ENCODE measurements around the gene CNTNAP2.

Gene CNTNAP2

DNA sequence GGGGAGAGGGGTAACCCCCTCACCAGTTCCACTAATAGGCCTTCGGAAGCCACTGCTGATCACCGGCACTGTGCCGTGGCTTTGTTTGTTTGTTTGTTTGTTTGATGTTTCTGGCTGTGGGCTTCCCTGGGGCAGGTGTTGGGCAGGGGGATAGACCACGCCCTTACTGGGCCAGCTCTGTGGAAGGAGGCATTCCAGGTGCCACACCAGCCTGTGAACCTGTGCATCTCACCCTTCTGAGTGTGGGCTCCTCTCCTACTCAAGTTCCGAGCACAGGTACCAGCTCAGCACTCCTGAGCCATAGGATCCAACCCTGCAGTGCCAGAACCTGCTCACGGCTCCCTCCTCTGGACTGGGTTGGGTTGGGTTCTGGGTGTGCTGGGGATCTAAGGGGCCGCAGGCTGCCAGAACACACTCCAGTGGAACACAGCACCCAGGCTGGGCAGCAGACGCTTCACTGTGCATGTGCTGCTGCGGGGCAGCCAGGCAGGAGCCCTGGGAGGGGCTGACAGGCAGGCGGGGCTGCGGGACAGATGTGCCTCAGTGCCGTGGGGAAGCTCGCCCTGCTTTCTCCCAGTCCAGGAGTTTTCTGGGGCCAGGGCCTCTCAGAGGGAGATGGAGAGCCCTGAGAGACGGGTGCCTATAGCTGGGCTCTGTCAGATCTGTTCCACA lies 1053.9 kb downstream of the CNTNAP2 start:
- DNase-seq, result no peak

DNA sequence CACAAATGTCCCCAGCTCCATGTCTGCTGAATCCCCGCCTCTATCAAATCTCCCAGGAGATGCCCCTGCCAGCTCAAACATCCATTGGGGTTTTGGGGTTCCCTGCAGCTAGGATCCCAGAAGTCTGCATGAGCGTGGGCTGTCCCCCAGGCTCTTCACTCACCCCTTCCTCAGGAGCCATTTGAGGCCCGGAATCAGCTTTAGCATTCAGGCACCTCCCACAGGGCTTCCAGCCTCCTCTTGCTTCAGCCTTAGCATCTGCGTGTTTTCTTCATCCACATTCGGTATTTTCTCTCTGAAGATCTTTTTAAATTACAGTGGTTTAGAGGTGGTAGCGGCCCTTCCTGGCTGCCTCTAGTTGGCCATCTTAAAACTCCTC lies 1054.4 kb downstream of the CNTNAP2 start:
- no peak for DNase-seq

DNA sequence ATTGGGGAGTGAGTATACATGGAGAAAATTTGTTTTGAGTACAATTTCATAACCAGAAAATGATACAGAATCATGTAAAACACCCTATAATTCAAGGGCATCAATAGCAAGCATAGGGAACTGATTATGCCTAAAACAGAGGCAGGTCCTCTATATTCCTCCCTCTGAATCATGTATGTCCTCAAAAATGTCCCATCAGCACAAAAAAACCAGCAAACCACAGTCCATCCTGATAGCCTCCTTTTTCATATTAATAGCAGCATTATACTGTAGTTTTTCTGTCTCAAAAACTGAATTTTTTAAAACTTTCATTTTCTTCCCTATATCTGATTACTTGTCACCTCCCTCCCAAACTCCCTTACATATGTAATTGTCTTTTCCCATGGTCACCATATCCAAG lies 1057.3 kb downstream of the CNTNAP2 start:
- DNase-seq, result no peak

DNA sequence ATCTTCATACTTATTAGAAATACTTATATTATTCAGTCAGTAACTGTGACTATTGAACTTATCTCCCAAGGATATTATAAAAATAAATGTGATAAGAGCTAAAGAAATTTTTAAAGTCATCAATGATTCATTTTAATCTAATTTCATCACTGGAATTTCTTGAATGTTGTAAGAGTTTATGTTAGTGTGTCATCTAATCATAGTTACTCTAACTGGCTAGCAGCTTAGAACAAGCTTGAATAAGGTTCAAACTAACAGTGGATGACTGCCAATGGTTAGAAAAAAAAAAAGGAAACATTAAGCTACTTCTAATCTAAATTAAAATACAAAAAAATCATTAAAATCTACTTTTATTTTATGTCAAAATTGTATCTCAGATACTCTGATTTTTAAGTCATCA lies 1066.3 kb downstream of the CNTNAP2 start:
- no peak for DNase-seq

DNA sequence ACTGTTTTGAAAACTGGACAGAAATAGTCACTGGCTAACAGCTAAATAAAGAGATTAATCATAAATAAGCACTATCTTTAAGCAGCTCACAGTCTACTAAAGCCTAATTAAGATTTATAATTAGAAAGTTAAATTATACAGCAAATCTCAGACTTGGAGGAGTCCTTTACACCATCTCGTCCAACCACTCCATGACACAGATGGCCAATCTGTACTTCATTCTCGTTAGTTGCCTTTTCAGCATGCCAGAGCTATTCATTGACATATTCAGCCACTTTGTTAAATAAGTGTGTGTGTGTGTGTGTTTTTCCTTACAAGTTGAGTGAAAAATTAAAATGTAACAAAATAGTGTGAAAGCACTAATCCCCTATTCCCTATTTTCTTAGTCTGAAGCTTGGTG lies 1066.7 kb downstream of the CNTNAP2 start:
- DNase-seq, result no peak

DNA sequence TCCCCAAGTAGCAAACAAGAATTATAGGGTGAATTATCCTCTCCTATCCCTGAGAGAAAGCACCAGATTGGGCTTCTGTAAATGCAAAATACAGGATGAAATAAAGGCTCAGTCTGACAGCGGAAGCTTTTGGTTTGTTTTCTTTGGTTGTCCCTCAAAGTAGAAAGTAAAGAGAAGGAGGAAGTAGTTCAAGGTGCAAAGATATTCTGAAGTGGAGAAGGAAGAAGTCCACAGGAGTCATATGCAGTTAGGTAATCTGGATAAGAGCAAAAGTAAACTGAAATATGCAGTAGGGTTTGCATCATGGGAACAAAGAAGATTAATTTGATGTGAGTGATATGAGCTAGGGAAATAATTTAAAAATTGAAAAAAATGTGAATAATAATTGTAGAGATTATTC lies 1071.9 kb downstream of the CNTNAP2 start:
- no peak for DNase-seq

DNA sequence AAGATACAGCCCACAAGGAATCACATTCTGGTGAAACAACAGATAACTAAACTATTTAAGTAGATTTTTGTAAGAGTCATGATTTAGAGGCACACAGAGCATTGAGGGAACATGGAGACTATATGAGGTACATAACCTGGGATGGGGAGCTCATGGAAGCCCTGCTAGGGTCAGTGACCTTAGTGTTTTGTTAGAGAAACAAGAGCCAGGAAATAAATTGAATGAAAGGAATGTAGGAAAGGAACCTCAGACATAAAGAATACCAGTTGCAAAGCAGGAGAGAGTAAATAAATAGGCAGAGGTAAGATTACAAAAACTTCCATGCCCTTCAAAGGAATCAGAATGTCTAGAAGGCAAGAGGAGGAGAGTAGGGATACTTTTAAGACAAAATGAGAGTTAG lies 1076.9 kb downstream of the CNTNAP2 start:
- no peak for DNase-seq

DNA sequence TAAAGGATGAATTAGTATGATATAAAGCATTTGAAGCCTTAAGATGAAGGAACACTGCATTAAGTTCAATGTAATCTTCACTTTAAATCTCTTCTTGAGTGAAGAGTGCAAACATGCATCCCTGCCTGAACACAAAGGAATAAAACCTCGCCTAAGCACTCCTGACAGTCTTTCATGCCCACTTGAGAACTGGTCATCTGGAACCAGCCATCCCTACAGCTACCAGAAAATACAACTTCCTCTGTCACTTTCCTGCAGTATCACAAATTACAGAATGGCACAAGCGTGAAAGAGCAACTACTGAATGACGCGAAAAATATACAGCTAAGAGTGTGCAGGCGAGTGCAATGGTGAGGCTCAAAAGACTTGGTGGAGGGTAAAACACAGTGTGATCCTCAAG lies 1079.9 kb downstream of the CNTNAP2 start:
- no peak for DNase-seq

DNA sequence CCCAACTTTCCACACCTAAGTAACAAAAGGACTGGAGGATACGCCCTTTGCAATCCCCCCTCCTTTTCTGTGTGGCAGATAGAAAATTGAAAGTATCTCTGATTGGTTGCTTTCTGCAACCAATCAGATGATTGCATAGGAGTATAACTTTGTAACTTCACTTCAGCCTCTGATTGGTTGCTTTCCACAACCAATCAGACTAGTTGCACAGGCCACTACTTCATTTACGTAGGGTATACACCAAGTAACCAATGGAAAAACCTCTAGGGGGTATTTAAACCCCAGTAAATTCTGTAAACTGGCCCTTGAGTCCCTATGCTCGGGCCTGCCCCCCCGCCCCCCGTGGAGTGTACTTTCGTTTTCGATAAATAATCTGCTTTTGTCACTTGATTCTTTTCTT lies 1080.4 kb downstream of the CNTNAP2 start:
- DNase-seq, result no peak

DNA sequence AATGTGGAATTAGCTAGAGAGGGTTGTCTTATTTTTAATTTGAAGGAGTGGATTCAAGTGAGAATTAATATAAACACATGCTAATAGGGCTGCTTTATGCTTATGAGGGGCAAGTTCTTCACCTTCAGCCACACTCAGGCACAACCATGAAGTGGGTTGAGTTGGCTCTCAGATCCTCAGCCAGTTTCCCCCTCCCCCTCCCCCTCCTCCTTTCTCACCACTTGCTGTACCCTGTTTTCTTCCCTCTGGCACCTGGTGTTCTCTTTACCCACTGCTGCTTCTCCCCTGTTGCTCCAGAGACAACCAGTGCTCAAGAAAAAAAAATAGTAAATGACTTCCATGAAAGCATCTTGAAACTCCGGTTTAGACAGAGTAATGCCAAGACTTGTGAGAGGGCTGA lies 1083.3 kb downstream of the CNTNAP2 start:
- no peak for DNase-seq

DNA sequence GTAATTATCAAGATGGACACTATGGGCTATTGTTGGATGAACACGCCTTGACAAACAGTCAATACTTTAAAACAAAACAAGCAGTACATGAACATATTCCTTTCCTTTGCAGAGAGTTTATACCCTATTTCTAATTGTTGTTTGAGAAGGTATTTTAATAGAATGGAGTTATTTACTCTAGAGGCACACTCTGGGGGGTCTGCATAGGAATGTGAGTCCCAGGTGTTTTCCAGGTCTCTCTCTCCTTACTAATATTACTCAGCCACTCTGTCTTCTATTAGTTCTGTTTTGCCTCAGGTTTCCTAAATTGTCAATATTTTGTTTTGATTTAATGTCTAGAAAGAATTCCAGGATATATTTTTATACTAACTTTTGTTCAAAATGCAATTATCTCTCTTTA lies 1091.4 kb downstream of the CNTNAP2 start:
- DNase-seq, result no peak

DNA sequence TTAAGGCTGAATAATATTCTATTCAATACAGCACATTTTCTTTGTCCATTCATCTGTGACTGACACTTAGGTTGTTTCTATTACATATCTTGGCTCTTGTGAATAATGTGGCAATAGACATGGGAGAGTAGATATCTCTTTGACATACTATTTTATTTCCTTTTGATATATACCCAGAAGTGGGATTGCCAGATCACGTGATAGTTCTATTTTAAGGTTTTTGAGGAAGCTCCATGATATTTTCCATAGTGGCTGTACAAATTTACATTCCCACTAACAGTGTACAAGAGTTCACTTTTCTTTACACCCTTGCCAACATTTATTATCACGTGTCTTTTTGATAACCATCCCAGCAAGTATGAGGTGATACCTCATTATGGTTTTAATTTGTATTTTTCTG lies 1114.7 kb downstream of the CNTNAP2 start:
- no peak for DNase-seq

DNA sequence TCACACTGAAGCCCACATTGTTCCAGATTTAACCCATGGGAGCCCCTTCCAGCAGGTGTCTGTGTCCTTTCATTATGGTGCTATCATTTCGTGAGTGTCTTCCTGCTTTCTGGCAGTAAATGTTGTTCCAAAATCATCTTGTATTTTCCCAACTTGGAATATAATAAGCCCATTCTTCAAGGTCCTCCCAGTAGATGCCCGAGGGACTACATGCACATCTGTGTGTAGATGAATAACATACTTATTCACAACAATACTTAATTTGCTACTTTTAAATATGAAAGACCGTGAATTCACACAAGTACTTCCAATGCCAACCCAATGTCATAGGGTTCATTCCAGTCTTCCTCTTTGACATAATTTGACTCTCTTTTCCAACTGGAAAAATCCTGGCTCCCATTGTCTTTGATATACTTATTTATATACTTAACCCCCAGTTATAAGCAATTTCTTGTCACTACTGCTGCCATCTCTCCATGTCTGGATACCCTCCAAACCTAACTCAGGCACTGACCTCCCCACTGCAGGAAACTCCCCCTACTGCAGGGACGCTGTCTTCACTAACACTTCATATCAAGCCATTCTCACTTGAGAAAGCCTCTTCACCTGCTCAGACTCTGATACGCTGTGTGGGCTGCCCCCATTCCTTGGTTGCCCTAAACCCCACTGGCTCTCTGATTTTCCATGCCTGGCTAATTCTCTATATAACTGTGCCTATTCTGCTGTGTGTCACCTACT lies 1119.2 kb downstream of the CNTNAP2 start:
- no peak for DNase-seq

DNA sequence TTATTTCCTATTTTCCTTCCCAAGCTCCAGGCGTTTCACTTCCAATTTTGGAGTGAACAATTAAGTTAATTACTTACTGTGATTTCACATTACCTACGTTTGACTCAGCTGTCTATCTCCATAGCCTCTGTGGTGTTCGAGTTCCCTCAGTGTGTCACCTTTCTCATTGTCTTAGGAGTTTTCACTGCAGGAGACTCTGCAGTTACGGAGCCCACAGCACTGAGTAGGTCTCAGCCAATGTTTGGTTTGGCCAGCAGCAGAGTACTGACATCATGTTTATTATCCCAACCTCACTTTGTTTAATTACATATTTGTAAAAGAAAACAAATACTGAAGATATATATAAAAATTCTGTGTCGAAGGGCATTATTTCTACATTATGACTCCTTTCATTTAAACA lies 1123.9 kb downstream of the CNTNAP2 start:
- no peak for DNase-seq

DNA sequence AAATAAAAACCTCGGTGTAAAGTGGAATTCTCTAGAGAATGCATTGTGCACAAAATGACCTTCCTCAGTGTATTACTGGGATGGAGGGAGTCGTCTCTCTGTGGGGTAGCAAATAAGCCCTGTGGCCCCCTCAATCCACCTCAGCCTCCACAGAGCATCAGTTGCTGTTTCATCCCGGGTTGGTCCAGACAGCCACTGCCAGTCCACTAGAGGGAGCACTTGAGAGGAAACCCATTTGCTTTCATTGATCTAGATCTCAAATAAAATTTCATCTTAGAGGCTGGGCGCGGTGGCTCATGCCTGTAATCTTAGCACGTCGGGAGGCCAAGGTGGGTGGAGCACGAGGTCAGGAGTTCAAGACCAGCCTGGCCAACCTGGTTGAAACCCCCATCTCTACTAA lies 1128.7 kb downstream of the CNTNAP2 start:
- DNase-seq, result no peak

DNA sequence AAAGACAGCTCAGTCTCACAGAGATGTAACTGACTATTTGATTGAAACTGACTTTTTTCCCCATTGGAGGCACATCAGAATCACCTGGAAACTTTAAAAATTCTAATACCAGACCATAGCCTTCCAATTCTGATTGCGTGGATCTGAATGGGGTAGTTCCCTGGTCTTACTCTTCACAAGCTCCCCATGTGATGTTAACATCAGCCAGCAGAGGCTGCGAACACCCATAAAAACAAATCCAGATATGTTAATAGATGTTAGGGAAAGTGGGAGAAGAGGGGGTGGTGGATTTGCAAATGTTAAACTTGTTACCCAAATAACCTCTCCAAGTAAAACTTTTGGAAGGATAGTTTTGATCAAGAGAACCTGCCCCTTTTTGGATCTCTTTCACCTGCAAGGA lies 1133.4 kb downstream of the CNTNAP2 start:
- no peak for DNase-seq

DNA sequence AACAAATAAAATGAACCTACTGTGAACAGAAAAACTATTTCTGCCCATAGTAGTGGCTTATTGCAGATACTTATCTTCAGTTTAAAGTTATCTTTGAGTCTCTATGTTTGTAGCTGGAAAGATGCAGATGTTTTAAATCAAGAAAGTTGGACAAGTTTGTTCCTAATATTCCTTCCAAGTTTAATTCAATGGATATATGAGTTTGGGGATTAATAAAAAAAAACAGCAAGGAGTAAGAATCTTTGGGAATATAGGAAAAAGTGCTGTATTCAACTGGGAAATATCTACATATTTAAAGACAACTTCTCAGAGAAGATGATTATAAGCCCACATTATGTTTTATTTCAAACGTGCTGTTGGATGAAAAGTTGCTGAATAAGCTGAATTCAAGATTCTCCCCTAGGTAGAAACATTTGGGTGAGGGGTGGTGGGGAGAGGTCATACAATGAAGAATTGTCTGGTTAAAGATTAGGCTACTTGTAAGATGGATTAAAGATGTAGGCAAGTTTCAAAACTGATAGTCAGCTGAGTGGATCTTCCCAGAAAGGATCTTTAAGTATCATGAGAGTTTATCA lies 1135.2 kb downstream of the CNTNAP2 start:
- no peak for DNase-seq

DNA sequence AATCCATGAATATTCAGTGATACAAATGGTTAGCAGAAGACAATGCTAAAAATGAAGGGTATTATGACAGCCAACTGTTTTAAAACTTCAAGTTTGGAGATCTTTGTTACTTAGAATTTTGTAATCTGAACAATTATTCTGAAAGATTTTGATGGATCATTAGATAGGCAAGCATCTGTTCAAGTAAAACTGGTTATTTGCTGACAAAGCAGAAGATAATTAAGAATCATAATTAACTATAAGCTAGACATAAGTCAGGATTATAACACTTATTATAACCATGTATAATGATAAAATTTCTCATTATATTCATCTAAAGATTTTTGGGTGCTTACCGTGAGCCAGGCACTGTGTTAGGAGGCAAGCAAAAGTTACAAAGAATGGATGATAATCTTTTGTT lies 1145.1 kb downstream of the CNTNAP2 start:
- no peak for DNase-seq

DNA sequence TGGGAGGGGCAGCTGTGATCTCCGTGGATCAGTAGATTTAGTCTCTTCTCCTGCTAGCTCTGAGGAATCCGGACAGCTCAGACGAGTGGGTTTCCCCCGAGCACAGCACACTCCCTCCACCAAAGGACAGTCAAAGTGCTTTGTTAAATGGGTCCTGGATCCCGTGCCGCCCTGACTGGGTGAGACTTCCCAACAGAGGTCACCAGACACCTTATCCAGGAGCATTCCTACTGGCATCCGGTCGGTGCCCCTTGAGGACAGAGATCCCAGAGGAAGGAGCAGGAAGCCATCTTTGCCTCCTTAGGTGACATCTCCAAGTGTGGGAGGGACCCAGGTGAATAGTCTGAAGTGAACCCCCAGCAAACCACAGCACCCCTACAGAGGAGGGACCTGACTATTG lies 1148.9 kb downstream of the CNTNAP2 start:
- DNase-seq, result no peak

DNA sequence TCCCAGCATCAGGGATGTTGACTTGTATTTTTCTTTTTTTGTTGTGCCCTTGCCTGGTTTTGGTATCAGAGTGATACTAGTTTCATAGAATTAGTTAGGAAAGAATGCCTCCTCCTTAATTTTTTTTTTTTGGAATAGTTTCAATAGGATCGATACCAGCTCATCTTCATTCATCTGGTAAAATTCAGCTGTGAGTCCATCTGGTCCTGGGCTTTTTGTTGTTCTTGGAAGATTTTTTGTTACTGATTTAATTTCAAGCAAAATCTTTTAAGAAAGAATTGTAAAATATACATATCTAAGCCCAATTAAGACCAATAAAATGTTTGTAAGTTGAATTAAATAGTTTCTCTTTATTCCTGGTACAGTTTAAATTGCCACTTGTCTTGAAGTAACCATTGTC lies 1159.5 kb downstream of the CNTNAP2 start:
- DNase-seq, result no peak

DNA sequence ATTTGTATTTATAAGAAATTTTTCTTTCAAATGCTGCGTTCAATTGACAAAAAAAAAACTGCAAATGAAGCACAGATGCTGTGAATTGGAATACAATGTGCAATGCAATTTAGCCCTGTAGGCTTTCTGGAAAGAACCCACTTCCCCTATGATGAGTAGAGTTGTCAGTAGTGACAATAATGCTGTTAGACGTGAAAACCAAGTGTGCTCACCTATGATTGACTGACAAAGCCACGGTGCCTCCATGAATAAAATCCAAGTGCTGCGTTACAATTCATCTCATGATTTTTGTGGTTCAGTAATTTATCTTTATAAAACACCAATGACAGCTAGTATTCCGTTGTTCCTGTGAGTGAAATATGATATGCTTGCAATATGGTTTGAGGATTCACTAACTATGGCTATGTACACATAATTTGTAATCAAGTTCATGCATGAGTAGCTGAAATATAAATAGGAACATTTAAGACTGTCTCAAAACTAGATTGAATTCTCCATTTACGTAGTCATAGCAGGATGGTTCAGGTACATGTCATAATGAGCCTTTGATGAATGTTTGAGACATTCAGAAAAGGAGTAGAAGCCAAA lies 1160.3 kb downstream of the CNTNAP2 start:
- no peak for DNase-seq

DNA sequence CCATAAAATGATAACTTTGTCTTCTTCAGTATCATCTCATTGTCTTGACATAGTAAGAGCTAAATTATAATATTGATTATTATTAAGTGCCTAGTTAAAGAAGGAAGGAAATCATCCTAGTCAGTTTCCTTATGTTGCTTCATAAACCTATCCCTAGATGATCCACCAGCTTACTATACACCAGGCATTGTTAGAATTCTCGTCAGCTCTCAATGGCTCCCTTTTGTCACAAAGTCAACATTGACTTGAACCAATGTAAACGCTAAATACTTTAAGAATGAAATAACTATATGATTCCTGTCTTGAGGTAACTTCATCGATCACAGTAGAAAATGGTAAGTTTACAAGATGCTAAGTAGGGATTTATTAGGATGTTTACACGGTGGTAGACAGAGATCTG lies 1162.9 kb downstream of the CNTNAP2 start:
- no peak for DNase-seq

DNA sequence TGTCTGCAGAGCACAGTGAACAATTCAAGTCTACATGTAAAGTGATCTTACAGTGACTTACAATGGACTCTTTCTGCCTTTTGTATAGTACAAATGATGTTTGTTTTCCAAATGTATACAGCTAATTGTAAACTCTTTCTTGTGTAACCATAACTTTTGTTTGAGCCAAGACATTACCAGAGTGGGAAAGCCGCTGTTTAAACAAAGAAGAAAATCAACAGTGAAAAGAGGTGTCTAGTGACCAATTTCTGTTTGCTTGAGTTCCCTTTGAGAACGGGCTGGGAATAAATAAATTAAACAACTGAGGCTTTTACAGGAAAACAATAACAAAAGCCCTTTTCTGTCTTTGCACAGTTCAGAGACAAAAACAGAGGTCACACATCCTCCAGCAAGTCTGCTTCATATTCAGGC lies 1163.4 kb downstream of the CNTNAP2 start:
- DNase-seq, result no peak

DNA sequence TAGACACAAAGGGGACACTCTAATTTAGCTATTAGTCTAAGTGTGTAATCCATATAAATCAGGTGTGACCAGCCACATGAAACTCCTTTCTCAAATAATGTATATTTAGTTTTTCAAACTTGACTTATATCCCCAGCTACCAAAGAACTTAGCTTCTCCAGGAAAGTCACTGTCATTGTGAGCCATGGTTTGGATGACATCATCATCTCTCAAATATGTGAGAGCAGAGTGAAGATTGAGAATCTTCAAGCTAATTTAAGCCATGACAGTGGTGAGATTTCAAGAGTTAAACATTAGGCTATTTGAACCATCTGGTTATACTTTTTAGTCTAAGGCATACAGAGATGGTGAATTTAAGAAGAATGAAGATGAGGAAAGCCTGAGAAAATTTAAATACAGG lies 1165.6 kb downstream of the CNTNAP2 start:
- no peak for DNase-seq

Data from activated CD4-positive, CD25-positive, alpha-beta regulatory T cell (primary cell).